Adrenal gland (tissue), 12 donors: ENCODE results near the gene KIF26A. TPM values are rescaled to one million over a fixed set of nuclear protein-coding genes. Genes with fewer than 3 reads are reported as not detected.

Source experiments
- DNase-seq, 7 donors: peaks; one replicate each; pipeline ENCODE4 v3.0.0-alpha.2; 2019 to 2020
- H3K27ac ChIP-seq, 5 donors: fragments of 200-600 bp; sonication (generic) in 4 of 5; 1 replicate in 3 of 5; 2 replicates in 2 of 5; pipeline versions ENCODE4 v1.5.1 to v1.8.0; 2016 to 2020; ENCODE audit warnings: mild to moderate bottlenecking in 1 of 5
- H3K27me3 ChIP-seq: fragments of 200-600 bp; 2 replicates; pipeline ENCODE4 v1.8.0; 2021
- H3K36me3 ChIP-seq, 2 donors: fragments of 200-600 bp; replicated peaks in 1 of 2; 1 replicate in 1 of 2; 2 replicates in 1 of 2; pipeline versions ENCODE4 v1.5.1 to v1.8.0; 2018 to 2022
- H3K4me1 ChIP-seq, 2 donors: fragments of 200-600 bp; replicated peaks in 1 of 2; 1 replicate in 1 of 2; 2 replicates in 1 of 2; pipeline versions ENCODE4 v1.5.1 to v1.8.0; 2018 to 2021
- H3K4me3 ChIP-seq, 4 donors: fragments of 200-600 bp; sonication (generic) in 3 of 4; one replicate each; pipeline ENCODE4 v1.5.1; 2016 to 2018
- H3K9me3 ChIP-seq, 3 donors: fragments of 200-600 bp; sonication (generic) in 1 of 3; replicated peaks in 1 of 3; 1 replicate in 2 of 3; 2 replicates in 1 of 3; pipeline versions ENCODE4 v1.5.1 to v1.8.0; 2016 to 2021
- CTCF ChIP-seq, 6 experiments: fragments of 450-650 bp in 4 of 6; fragments of 200-600 bp in 2 of 6; sonication (generic) in 1 of 6; IDR thresholded peaks; 1 replicate in 5 of 6; 2 replicates in 1 of 6; pipeline versions ENCODE4 v1.5.1 to v1.8.0; 2016 to 2021; ENCODE audit warnings: antibody characterized with exemption in 6 of 6, mild to moderate bottlenecking in 2 of 6, moderate library complexity in 1 of 6
- POLR2A ChIP-seq, 2 donors: fragments of 450-650 bp; IDR thresholded peaks; one replicate each; pipeline ENCODE4 v1.6.1; 2017; ENCODE audit warnings: antibody characterized with exemption in 2 of 2, mild to moderate bottlenecking in 2 of 2, moderate library complexity in 1 of 2
- WGBS, 4 donors: extraction: QIAGEN DNeasy Blood & Tissue Kit in 2 of 4; methylation state at CpG; one replicate each; pipeline versions ENCODE4 v1.1.5 to v1.1.7; 2013 to 2017; 5-methylcytosine and 5-hydroxymethylcytosine counted together
- intact Hi-C, 2 donors: fragments of 100-400 bp; cut with DNase I; formaldehyde crosslinking; loops; one replicate each; pipeline versions ENCODE4 v1.14.1 to v1.15.0; 2022 to 2023
- polyA plus RNA-seq, 3 donors: library from polyadenylated mRNA; stranded (reverse); fragments of 200-250 nt in 2 of 3; fragments of 350-450 nt in 1 of 3; fragmentation: Illumina TruSeq in 1 of 3; extraction: RNeasy Lipid Tissue Mini Kit (QIAGEN cat#74804) in 1 of 3; gene quantifications; one replicate each; pipeline ENCODE4 v1.2.3, GENCODE V29; 2013 to 2014
- total RNA-seq, 9 donors: library from RNA; depleted of rRNA in 4 of 9; stranded (reverse); fragments of >200 nt in 4 of 9; fragments of 120-200 nt in 1 of 9; fragmentation: NEBNext Ultra II Directional in 1 of 9; extraction: Animal tissue kit (Norgen Biotek cat#: 25700) in 1 of 9; gene quantifications; one replicate each; pipeline versions ENCODE4 v1.1.0 to v1.2.4, GENCODE V29; 2013 to 2023
- donor health status: healthy with polysubstance abuse.
- donor health status: Bipolar disorder and iron deficiency.
- donor health status: DM: yes; HTN: yes; CAD: no.
- donor health status: DM: no; HTN: no; CAD: no.
- donor health status: DM: no; HTN: no; CAD: no.
- donor health status: DM: yes; HTN: yes; CAD: no.

The KIF26A gene
- total and polyA plus RNA-seq, 12 donors = 0.49 to 23.9 (median 6.5) TPM

GRCh38 chr14:104189629-104190335, 51.4 kb downstream of the KIF26A start:
- H3K4me1 ChIP-seq = no peaks in the 10 kb centered on the region
- H3K4me3 ChIP-seq = no peak overlapping the region
- H3K27me3 ChIP-seq = no peaks in the 10 kb centered on the region
- DNase-seq = no peak
- intact Hi-C loops = no loop called here
- H3K36me3 ChIP-seq = no peaks in the 10 kb centered on the region
- 81 to 93% (median 89%) methylated on average over 3 to 24 of the region's 24 CpGs for WGBS, 4 donors
- no peaks in the 10 kb centered on the region for H3K9me3 ChIP-seq
- no peak overlapping the region for H3K27ac ChIP-seq
- TF ChIP-seq POLR2A (IDR thresholded peaks at IDR 0.05) (no peak), CTCF (IDR thresholded peaks at IDR 0.05) (no peak)

- no peak overlapping the region for H3K4me3 ChIP-seq
- DNase-seq = no peak
- H3K27ac ChIP-seq = no peak overlapping the region
- no peaks in the 10 kb centered on the region for H3K9me3 ChIP-seq
- no peaks in the 10 kb centered on the region for H3K27me3 ChIP-seq
- no peaks in the 10 kb centered on the region for H3K36me3 ChIP-seq
- WGBS, 4 donors = 82 to 87% (median 83%) methylated on average over 1 to 12 of the region's 12 CpGs
- H3K4me1 ChIP-seq = no peaks in the 10 kb centered on the region
- intact Hi-C loops = no loop called here
- TF ChIP-seq CTCF (IDR thresholded peaks at IDR 0.05) = no peak
- no peak for TF ChIP-seq POLR2A (IDR thresholded peaks at IDR 0.05)
These were observed 52.1 kb downstream of the KIF26A start for GRCh38 chr14:104190396-104191000.

- 66 to 77% (median 72%) methylated on average over 6 to 21 of the region's 21 CpGs for WGBS, 4 donors
- Histone ChIP-seq H3K9me3 (no peaks in the 10 kb centered on the region), H3K4me1 (no peaks in the 10 kb centered on the region), H3K27ac (no peak overlapping the region), H3K4me3 (no peak overlapping the region), H3K36me3 (no peaks in the 10 kb centered on the region), H3K27me3 (no peaks in the 10 kb centered on the region)
- intact Hi-C loops = no loop called here
- no peak for TF ChIP-seq CTCF (IDR thresholded peaks at IDR 0.05)
- DNase-seq = no peak
These were observed 53.1 kb downstream of the KIF26A start for GRCh38 chr14:104191409-104191997.

- Histone ChIP-seq H3K4me1 (no peaks in the 10 kb centered on the region), H3K36me3 (no peaks in the 10 kb centered on the region), H3K4me3 (no peak overlapping the region), H3K27ac (no peak overlapping the region), H3K9me3 (no peaks in the 10 kb centered on the region), H3K27me3 (no peaks in the 10 kb centered on the region)
- 80 to 87% (median 82%) methylated on average over 4 to 20 of the region's 20 CpGs for WGBS, 4 donors
- no peak for TF ChIP-seq CTCF (IDR thresholded peaks at IDR 0.05)
- TF ChIP-seq POLR2A (IDR thresholded peaks at IDR 0.05) = no peak
- intact Hi-C loops = no loop called here
- no peak for DNase-seq
These were observed 53.9 kb downstream of the KIF26A start for GRCh38 chr14:104192146-104192882.
